ENCODE results near the gene RNF220.

RNF220 gene

DNA sequence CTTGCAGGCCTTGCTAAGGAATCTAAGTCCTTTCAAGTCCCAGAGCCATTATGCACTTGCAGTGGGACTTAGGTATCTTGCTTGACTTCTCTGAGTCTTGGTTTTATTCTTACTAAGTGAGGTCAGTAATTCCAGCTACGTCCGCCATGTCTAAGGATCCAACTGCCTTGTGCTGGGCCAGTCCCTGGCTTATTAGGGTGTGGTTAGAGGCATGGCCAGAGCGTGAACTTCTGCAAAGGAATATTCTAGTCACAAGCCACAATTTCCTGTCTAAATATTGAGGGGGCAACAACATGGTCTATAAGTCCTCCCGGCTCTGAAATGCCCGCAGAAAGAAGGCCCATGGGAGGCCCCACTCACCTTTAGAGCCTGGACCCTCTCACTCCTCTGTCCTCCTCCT, 186.3 kb downstream of the RNF220 start:
- DNase-seq = peak; percentile 31 to 36 (median 32)

DNA sequence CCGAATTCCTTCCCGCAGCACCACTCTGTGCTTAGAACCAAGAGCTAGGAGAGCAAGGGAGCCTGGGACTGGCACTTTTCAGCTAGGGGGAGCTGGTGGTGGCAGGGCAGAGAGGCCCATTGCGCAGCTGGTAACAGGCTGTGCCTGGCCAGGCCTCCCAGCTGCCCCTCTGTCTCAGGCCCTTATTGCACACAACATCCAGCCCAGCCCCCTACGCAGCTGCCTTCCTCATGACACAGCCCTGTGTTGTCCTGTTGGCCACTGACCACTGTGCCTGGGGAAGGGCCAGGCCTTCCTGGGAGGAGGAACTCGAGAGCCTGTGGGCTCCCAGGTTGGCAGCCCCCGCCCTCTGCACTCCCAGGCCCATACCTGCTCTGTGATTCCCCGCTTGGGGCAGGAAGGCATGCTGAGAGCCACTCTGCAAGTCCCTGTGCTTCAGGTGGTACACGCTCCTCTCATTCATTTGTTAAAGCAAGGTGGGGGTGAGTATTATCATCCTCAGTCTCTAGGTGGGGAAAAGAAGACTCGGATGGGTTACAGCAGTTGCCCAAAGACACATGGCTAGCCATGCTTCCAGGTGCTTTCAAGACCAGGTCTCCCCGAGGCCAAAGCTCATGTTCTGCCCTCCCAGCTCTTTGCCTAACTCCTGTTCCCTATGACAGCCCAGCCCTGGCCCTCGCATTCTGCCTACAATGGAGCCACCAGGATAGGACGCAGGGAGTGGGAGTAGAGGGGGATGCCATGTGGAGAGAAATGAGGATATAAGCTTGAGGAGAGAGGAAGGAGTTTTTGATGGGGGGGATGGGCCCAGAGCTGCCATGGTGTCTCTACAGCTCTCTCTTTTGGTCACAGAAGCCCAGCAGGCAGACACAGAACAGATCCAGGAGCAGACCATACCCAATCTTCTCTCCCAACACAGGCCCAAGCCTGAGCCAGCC, 187.4 kb downstream of the RNF220 start:
- DNase-seq = peak in 1 of 3 donors; percentile 15

DNA sequence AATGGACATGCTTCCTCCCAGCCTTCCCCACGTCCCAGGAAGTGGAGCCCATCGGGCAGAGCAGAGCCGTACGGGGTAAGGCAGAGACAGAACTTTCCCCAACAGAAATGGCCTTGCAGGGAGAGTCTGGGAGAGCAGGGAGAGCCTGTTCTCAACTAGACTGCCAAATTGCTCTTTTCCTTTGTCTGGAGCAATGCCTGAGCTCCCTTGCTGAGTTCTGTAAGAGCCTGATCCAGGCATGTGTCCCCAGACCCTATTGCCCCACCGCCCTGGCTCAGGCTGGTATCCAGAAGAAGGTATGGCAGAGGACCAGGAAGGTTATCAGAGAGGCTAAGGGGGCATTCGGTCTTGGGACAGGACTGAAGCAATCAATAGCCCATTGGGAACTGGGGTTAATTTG, 189.3 kb downstream of the RNF220 start:
- no peak for DNase-seq

DNA sequence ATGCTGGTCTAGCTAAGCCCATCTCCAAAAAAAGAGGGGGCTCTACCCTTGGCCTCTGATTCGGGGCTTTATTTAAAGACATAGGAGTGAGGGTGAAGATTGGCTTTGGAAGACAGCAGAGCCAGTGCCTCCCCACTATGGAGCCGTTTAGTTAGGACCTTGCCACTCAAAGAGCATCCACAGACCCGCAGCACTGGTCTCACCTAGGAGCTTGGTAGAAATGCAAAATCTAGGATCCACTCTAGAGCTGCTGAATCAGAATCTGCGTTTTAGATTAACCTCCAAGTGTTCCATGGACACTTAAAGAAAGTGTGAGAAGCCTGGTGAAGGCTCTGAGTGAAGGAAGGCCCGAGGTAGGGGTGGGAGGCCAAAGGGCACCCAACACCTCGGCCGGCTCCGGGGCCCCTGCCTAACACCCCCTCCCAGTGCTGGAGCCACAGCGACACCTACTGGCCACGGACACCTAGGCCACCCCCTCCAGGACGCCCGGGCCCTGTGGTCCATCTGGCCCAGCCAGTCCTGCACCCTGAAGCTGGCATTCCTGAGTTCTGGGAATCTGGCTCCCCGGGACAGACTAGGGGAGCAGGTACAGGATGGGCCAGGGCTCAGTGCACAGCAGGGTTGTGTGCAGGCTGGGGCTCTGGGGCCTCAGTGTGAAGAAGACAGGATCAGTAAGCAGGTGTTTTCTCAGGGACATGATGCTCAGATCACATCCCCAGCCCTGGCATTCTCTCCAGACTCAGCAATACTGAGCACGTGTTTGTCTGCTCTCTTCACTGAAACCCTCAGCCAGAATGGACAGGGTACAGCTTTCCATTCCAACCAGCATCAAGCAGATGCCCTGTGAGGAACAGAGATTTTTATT, 190.0 kb downstream of the RNF220 start:
- peak; percentile 75 to 94 (median 87) for DNase-seq

- DNase-seq = no peak
These were observed 191.5 kb downstream of the RNF220 start for GRCh38 chr1:44596511-44596910.

GRCh38 chr1:44598167-44598566, 193.1 kb downstream of the RNF220 start:
- no peak for DNase-seq

DNA sequence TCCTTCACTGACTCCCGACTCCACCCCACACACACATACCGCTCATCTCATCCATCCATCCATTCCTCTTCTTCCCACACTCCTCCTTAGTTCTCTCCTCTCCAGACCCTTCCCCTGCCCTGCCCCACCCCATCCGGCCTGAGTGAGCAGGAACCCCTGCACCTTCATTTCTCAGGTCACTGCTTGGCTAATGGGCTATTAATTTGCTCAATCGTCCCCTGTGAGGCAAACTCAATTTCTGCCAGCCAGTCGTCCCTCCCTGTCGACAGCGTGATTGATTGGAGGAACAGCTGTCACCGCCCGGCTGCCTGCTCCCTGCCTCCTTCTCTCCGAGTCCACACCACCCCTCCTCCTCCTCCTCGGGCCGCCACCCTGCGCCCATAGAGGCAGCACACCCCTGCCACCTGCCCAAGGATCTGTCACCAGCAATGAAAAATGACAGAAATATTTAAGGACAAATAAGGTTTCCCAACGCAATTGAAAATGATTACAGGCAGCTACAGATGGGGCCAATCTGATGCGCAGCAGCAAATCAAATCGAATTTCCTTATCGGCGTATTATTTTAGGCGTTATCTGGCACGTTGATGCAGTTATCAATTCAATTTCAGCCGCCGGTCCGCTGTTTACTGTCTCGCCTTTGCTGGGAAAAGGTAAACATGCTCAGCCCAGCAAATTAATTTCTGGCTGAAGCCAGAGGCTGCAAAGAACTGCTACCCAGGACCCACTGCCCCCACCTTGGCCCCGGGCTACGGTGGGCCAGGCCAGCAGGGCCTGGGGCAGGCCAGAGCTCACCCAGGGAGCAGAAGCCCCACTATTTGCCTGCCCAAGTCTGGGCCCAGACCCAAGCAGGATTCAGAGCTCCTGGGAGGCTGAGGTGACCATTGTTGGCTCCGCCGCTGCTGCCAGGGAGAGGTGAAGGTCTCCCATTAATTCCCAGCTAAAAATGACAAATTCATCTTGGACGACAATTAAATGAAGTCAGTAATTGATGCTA, 197.9 kb downstream of the RNF220 start:
- no peak for DNase-seq

- DNase-seq = no peak
These were observed 198.7 kb downstream of the RNF220 start for GRCh38 chr1:44603718-44604117.

DNA sequence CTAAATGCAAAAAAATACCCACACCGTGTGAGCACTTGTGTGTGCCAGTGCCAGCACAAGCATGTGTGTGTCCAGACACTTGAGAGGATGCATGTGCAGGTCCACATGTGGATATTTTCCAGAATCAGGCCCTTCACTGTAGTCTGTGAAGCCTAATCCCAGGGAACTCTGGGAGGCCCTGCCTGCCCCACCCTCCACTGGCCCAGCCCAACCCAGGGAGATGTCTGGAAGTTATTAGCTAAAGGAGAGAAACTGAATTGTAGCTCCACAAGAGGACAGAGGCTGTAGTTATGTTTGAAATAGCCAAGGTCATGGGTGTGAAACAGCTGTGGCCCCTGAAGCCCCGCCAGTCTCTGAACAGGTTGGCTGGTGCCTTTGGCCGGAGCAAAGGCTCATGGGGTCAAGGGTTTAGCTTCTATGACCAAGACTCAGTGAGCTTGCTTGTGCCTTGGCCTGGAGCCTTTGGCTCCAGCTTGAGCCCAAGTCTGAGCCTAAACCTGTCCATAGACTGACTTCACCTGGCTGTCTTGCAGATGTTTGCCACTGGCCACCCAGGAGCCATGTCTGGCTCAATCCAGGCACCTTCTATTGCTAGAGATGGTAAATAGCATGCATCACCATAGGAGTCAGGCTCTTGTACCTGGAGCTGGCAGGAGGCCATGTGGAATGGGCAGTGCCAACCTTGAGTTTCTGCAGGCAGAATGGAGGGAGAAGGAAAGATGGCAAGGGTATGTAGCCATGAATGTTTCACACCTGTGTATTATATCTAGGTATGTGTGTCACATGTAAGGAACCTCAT, 199.3 kb downstream of the RNF220 start:
- no peak for DNase-seq

DNA sequence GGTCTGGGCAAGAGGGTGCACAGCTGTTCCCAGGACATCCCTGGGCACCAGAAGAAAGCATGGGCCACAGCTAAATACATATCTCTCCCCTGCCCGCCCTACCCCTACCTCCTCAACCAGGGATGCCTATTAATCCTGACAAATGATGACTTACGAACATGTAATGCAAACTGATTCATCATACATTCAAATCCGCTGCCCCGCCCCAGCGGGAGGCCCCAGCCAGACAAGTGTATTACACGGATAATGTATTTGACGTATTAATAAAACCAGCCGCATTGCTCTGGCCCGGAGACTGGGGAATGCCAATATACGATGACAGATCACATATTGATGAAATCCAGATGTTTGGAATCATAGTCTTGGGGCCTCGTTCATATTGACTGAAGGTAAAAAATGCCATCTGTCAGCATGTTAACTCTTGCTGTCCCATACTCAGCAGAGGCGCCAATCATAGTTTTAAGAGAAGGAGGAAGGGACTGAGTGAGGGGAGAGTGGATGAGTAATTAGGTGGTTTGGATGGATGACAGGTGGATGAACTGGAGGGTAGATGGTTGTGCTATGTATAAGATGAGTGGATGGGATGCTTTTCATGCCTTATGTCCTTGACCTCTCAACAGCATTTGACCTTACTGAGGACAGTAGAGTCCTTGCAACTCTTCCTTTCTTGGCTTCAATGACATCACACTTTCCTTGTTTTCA, 201.0 kb downstream of the RNF220 start:
- no peak for DNase-seq

- no peak for DNase-seq
These were observed 201.7 kb downstream of the RNF220 start for GRCh38 chr1:44606701-44607281.

DNA sequence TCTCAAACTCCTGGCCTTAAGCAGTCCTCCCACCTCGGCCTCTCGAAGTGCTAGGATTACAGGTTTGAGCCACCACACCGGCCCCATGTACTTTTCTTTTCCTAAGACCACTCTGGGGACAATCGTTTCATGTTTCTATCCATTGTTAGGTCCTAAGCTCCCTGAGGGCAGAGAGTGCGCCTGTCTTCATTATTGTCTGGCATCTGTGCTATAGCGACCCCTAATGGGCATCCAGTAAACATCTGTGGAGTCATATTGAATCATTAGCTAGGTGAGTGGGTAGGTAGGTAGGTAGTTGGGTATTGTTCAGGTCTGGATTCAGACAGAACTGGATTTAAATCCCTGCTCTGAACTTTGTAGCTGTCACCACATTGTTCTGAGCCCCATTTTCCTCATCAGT, 203.1 kb downstream of the RNF220 start:
- DNase-seq = no peak

DNA sequence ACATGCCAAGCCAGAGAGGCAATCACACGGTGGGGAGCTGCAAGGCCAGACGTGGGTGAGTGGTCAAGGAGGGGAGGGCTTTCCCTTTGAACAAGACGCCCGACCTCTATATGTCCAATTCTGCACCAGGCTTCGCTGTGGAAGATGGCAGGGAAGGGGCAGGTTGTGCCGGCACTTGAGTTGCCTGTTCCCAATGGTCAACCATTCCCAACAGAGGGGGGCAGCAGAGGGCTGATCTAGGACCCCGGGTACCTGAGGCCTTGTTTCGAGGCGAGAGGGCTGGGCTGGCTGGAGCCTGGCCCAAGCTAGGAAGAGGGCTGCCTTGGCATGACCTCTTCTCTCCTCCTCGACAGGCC, 204.3 kb downstream of the RNF220 start:
- DNase-seq = peak in 2 of 3 donors; percentile 17 to 42

- no peak for DNase-seq
These were observed 204.9 kb downstream of the RNF220 start for GRCh38 chr1:44609768-44610526.

GRCh38 chr1:44610527-44611148, 205.6 kb downstream of the RNF220 start:
- no peak for DNase-seq

DNA sequence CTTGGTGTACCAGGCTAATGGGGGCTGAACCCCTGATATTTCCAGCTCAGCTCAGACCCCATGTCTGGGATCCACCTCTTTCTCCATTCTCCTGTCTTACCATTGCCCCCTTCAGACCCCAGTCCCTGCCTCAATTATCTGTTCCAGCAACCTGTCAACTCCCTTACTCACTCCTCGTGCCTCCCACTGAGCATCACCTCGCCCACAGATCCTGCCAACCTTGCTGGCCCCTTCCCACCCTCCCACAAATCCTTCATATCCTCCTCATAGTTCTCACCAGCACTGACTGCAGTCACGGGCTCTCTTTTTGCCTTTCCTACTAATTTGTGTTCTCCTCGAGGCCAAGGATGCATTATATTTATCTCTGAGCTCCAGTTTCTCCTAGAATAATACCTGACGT, 206.4 kb downstream of the RNF220 start:
- DNase-seq = no peak

DNA sequence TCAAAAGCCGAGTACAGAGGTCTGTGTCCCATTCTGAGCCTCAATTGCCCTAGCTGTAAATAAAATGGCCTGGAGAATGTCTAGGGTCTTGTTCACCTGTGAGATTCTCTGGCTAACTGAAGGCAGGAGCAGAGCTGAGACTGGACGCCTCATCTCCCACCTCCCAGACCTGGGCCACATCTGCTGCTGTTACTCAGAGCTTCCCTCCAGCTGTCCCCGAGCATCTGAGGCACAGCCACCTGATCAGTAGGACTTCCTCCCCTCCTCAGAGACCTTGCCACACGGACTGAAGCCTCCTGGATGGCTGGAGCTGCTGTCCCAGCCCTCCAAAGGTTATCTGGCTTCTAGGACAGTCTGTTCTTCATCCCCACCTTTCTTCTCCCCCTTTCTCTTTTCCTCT, 206.8 kb downstream of the RNF220 start:
- no peak for DNase-seq

GRCh38 chr1:44613941-44614340, 208.9 kb downstream of the RNF220 start:
- DNase-seq = no peak

DNA sequence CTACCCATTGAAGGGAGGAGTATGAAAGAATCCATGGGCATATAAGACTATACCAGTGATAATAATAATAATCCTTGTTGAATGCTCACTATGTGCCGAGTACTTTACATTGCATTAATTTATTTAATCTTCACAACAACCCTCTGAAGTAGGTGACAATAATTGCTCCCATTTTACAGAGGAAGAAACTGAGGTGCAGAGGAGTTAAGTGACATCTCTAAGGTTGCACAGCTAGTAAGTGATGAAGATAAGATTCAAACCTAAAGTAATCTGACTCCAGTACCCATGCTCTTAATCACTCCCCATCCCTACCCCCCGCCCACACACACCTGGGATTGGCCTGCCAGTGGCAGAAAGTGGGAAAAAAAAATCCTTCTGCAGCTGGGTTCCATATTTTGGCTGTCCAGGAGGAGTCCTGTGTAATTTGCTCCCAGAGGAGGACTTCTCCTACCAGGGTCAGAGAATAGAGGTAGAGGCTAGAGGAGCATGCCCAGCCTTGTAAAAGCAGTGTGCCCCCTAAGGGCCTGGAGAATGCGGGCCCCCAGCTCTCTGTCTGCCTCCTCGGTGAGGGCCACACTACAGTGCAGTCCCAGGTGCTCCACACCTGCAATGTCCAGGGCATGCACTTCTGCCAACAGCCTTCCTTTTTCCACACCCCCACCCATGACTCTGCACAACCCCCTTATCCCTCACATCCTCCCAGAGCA, 211.4 kb downstream of the RNF220 start:
- no peak for DNase-seq

Data from suppressor macrophage treated with lipopolysaccharide for 1 hour (primary cell).